ENCODE data around the gene PMVK.

PMVK gene

DNA sequence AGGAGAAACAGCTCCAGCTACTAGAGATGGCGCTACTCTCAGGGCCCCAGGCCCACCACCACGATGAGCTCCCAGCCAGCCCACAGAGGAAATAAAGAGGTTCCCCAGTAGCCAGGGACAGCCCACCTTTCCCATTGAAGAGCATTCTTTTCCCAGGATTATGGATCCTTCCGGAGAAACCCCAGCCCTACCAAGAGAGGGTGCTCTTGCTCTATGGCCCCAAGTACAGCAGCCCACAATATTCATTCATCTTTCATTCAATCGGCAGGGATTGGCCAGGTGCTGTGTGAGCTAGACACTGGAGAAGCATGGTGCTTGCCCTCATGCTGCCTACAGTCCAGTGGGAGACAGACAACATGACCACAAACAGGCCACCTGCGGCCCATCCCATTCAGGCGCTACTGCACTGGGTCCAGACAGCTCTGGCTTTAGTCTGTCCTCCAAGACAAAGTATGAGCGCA is 29.9 kb downstream of the PMVK start:
- ATAC-seq (ENCODE audit: insufficient read depth, low read depth) = no peak

DNA sequence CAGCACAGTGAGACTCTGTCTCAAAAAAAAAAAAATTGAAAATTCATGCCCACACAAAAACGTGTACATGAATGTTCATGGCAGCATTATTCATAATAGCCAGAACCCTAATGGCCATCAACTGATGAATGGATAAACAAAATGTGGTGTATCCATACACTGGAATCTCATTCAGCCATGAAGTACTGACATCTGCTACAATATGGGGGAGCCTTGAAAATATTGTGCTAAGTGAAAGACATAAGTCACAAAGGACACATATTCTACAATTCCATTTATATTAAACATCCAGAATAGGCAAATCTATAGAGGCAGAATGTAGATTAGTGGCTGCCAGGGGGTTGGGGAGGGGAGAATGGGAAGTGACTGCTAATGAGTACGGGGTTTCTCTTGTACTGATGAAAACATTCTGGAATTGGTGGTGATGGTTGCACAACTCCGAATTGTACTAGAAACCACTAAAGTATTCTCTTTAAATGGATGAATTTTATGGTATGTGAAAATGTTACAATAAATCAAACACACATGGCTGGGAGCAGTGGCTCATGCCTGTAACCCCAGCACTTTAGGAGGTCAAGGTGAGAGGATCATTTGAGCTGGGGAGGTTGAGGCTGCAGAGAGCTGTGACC is 33.5 kb downstream of the PMVK start:
- TF ChIP-seq, protein P1, sequence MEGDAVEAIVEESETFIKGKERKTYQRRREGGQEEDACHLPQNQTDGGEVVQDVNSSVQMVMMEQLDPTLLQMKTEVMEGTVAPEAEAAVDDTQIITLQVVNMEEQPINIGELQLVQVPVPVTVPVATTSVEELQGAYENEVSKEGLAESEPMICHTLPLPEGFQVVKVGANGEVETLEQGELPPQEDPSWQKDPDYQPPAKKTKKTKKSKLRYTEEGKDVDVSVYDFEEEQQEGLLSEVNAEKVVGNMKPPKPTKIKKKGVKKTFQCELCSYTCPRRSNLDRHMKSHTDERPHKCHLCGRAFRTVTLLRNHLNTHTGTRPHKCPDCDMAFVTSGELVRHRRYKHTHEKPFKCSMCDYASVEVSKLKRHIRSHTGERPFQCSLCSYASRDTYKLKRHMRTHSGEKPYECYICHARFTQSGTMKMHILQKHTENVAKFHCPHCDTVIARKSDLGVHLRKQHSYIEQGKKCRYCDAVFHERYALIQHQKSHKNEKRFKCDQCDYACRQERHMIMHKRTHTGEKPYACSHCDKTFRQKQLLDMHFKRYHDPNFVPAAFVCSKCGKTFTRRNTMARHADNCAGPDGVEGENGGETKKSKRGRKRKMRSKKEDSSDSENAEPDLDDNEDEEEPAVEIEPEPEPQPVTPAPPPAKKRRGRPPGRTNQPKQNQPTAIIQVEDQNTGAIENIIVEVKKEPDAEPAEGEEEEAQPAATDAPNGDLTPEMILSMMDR (IDR thresholded peaks at IDR 0.05; ENCODE audit: borderline replicate concordance, extremely low read depth, low read length, poor library complexity, severe bottlenecking) = no peak
- no peak for TF ChIP-seq EZH2 (IDR thresholded peaks at IDR 0.05; ENCODE audit: borderline replicate concordance, low read depth, low read length, severe bottlenecking)
- Histone ChIP-seq H3K27me3 (ENCODE audit: insufficient read depth, low read length, poor library complexity) (peaks cover 2% of the 10 kb centered on the region), H3K4me3 (ENCODE audit: low read depth in 1 of 2, low read length in 2 of 2) (no peak overlapping the region), H3K79me2 (ENCODE audit: insufficient read depth, low read length) (no peaks in the 10 kb centered on the region), H3K9me3 (ENCODE audit: insufficient read depth, low read length, severe bottlenecking) (no peaks in the 10 kb centered on the region), H3K4me2 (ENCODE audit: insufficient read depth, low read length) (no peak overlapping the region), H3K36me3 (ENCODE audit: insufficient read depth, low read length) (no peaks in the 10 kb centered on the region), H3K27ac (ENCODE audit: low read length) (no peak overlapping the region), H2AFZ (ENCODE audit: low read depth, low read length) (no peak overlapping the region), H3K9ac (ENCODE audit: low read depth, low read length) (no peak overlapping the region), H4K20me1 (ENCODE audit: insufficient read depth, low read length) (0 out of 2 replicates have a peak, but pooled peaks cover 3% of the 10 kb centered on the region), H3K4me1 (ENCODE audit: insufficient read depth, low read length) (no peaks in the 10 kb centered on the region)
- ATAC-seq (ENCODE audit: insufficient read depth, low read depth) (no peak), DNase-seq (no peak)

More for the DNA sequence above, 29.9 kb downstream of the PMVK start:
- Histone ChIP-seq H4K20me1 (ENCODE audit: insufficient read depth, low read length) (0 out of 2 replicates have a peak, but pooled peaks cover 3% of the 10 kb centered on the region), H3K4me1 (ENCODE audit: insufficient read depth, low read length) (no peaks in the 10 kb centered on the region), H3K4me2 (ENCODE audit: insufficient read depth, low read length) (no peak overlapping the region), H3K79me2 (ENCODE audit: insufficient read depth, low read length) (no peaks in the 10 kb centered on the region), H2AFZ (ENCODE audit: low read depth, low read length) (no peak overlapping the region), H3K4me3 (ENCODE audit: low read depth in 1 of 2, low read length in 2 of 2) (no peak overlapping the region), H3K9me3 (ENCODE audit: insufficient read depth, low read length, severe bottlenecking) (no peaks in the 10 kb centered on the region), H3K27ac (ENCODE audit: low read length) (no peak overlapping the region), H3K27me3 (ENCODE audit: insufficient read depth, low read length, poor library complexity) (peaks cover 2% of the 10 kb centered on the region), H3K36me3 (ENCODE audit: insufficient read depth, low read length) (no peaks in the 10 kb centered on the region), H3K9ac (ENCODE audit: low read depth, low read length) (no peak overlapping the region)
- TF ChIP-seq, protein P1 (IDR thresholded peaks at IDR 0.05; ENCODE audit: borderline replicate concordance, extremely low read depth, low read length, poor library complexity, severe bottlenecking) = peak; percentile 34
- TF ChIP-seq EZH2 (IDR thresholded peaks at IDR 0.05; ENCODE audit: borderline replicate concordance, low read depth, low read length, severe bottlenecking) = no peak
- no peak for DNase-seq

DNA sequence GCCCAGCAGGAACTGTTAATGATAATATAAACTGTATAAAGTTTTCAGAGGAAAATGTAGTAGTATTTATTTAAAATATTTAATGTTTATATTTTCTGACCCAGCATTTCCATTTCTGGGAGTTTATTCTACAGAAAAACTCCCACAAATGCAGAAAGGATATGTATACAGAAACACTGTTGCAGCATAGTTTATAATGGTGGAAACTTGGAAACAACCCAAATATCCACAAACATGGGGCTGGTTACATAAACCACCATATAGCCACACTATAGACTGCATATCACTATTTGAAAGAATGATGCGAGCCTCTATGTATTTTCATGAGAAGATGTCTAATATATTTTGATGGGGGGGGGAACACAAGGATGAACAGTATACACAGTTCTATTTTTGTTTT is 34.9 kb downstream of the PMVK start:
- Histone ChIP-seq H4K20me1 (ENCODE audit: insufficient read depth, low read length) (0 out of 2 replicates have a peak, but pooled peaks cover 3% of the 10 kb centered on the region), H2AFZ (ENCODE audit: low read depth, low read length) (no peak overlapping the region), H3K4me3 (ENCODE audit: low read depth in 1 of 2, low read length in 2 of 2) (no peak overlapping the region), H3K36me3 (ENCODE audit: insufficient read depth, low read length) (no peaks in the 10 kb centered on the region), H3K9ac (ENCODE audit: low read depth, low read length) (no peak overlapping the region), H3K4me2 (ENCODE audit: insufficient read depth, low read length) (no peak overlapping the region), H3K27ac (ENCODE audit: low read length) (no peak overlapping the region), H3K27me3 (ENCODE audit: insufficient read depth, low read length, poor library complexity) (peaks cover 2% of the 10 kb centered on the region), H3K9me3 (ENCODE audit: insufficient read depth, low read length, severe bottlenecking) (no peaks in the 10 kb centered on the region), H3K4me1 (ENCODE audit: insufficient read depth, low read length) (no peaks in the 10 kb centered on the region), H3K79me2 (ENCODE audit: insufficient read depth, low read length) (no peaks in the 10 kb centered on the region)
- DNase-seq (no peak), ATAC-seq (ENCODE audit: insufficient read depth, low read depth) (no peak)
- TF ChIP-seq, protein P1 (IDR thresholded peaks at IDR 0.05; ENCODE audit: borderline replicate concordance, extremely low read depth, low read length, poor library complexity, severe bottlenecking) = no peak
- no peak for TF ChIP-seq EZH2 (IDR thresholded peaks at IDR 0.05; ENCODE audit: borderline replicate concordance, low read depth, low read length, severe bottlenecking)
